22Rv1 (cell line): ENCODE results near the gene RUNX3.

Source experiments
- H3K27ac ChIP-seq: fragments of 450-650 bp; 2 replicates; pipeline ENCODE4 v1.5.1; 2017
- ZFX ChIP-seq: fragments of 450-650 bp; IDR thresholded peaks from 2 replicates; pipeline ENCODE4 v1.6.1; 2017; ENCODE audit warnings: antibody characterized with exemption, borderline replicate concordance
- TF ChIP-seq, protein P1 (sequence below): fragments of 450-650 bp; IDR thresholded peaks from 2 replicates; pipeline ENCODE4 v1.5.1; 2017; ENCODE audit warnings: mild to moderate bottlenecking

The RUNX3 gene

DNA sequence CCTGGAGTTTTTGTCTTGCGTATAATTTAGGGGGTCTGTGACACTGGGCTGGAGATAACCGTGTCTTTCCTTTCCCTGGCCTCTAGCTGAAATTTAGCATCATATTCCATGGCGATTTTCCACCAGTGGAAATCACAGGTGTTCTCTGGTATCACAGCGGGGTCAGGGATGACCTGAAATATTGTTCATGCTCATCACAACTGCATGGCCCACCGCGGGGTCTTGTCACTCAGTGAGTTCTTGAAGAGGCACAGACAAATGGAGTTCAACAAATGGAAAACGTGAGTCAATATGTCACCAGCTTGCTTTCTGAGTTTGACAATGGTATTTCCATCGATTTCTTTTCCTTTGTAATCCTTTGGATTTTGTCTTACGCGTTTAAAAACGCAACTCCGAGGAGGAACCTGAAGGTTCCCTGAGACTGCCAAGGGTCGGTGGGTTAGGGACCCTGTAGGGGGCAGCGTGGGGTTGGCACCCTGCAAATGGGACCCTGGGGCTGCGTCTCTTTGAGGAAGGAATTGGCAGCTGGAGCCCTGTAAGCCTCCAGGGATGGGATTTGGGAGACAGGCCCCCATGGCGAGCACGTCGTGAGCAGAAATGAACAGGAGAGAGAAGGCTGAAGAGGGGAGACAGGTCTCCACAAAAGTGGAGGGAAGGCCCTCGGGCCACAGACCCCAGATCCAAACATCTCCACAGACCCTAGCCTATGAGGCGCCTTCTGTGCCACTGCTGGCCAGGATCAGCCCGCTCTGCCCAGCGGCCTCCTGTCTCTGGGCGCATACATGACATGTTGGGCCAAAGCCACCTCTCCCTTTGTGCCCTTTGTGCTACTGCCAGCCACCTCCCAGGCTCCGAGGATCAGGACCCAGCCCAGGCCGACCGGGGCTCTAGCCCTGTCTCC lies 32.1 kb upstream of the RUNX3 start:
- H3K27ac ChIP-seq, result no peak overlapping the region
- TF ChIP-seq, protein P1, sequence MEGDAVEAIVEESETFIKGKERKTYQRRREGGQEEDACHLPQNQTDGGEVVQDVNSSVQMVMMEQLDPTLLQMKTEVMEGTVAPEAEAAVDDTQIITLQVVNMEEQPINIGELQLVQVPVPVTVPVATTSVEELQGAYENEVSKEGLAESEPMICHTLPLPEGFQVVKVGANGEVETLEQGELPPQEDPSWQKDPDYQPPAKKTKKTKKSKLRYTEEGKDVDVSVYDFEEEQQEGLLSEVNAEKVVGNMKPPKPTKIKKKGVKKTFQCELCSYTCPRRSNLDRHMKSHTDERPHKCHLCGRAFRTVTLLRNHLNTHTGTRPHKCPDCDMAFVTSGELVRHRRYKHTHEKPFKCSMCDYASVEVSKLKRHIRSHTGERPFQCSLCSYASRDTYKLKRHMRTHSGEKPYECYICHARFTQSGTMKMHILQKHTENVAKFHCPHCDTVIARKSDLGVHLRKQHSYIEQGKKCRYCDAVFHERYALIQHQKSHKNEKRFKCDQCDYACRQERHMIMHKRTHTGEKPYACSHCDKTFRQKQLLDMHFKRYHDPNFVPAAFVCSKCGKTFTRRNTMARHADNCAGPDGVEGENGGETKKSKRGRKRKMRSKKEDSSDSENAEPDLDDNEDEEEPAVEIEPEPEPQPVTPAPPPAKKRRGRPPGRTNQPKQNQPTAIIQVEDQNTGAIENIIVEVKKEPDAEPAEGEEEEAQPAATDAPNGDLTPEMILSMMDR, result no peak
- no peak for TF ChIP-seq ZFX

DNA sequence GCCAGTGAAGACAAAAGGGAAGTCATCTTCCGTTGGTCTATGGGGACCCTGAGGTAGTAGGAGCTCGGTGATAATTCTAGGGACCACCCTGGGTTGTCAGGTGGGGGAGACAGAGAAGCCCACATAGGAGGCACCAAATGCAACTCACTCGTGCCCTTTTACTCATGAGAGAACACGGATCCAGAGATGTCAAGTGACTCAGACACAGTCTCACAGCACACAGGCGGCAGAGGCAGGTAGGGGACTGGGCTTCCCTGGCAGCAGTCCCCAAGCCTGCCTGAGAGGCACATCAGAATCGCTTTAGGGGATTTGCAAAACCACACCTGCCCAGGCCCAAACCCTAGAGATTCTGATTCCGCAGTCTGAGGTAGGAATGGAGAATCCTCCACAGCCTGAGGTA lies 31.3 kb upstream of the RUNX3 start:
- TF ChIP-seq ZFX, result no peak
- TF ChIP-seq, protein P1, result no peak
- H3K27ac ChIP-seq, result no peak overlapping the region

DNA sequence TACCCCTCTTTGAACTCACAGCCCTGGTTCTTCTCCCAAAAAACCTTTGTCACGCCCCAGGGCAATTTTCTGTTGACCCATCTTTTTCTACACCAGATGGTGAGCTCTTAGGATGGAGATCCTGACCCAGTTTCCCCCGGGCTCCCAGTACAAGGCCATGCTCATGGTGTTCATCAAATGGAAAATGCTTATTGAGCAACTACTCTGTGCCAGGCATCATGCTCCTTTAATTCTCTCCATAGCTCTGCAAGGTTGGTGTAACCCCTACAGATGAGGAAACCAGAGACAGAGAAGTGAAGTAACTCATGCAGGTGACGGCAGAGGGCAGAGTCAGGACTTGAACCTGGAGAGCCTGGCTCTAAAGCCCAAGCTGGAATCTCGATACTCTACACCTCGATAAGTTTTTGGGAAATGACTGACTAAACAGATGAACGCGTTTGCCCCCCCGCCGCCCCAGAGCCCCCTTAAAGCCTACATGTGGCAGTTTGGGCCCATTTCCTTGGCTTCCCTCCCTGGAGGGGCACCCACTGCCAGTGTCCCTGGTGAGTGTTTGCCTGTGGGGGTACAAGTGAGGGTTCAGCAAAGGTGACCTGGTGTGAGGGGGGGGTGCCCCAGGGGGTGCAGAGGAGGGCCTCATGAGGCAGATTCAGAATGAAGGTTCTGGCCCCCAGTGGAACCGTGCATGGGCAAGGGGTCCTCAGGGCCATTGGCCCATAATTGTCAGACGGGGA lies 30.2 kb upstream of the RUNX3 start:
- no peak overlapping the region for H3K27ac ChIP-seq
- no peak for TF ChIP-seq ZFX
- TF ChIP-seq, protein P1, result no peak

DNA sequence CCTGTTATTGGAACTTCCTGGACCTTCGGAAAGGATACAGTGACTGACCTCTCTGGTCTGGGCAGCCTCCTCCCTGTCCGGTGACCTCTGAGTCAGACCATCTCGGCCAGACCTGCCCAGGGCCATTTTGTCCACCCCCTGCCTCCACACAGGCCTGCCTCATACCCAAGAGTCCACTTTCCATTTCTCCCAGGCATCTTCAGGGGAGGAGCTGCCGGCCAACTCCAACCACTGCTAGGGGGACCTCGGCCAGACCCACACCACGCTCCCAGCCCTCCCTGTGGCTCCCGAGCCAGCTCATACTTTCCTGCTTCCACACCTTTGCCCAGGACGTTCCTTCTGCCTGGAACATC lies 29.5 kb upstream of the RUNX3 start:
- H3K27ac ChIP-seq, result no peak overlapping the region
- no peak for TF ChIP-seq ZFX
- TF ChIP-seq, protein P1, result no peak

DNA sequence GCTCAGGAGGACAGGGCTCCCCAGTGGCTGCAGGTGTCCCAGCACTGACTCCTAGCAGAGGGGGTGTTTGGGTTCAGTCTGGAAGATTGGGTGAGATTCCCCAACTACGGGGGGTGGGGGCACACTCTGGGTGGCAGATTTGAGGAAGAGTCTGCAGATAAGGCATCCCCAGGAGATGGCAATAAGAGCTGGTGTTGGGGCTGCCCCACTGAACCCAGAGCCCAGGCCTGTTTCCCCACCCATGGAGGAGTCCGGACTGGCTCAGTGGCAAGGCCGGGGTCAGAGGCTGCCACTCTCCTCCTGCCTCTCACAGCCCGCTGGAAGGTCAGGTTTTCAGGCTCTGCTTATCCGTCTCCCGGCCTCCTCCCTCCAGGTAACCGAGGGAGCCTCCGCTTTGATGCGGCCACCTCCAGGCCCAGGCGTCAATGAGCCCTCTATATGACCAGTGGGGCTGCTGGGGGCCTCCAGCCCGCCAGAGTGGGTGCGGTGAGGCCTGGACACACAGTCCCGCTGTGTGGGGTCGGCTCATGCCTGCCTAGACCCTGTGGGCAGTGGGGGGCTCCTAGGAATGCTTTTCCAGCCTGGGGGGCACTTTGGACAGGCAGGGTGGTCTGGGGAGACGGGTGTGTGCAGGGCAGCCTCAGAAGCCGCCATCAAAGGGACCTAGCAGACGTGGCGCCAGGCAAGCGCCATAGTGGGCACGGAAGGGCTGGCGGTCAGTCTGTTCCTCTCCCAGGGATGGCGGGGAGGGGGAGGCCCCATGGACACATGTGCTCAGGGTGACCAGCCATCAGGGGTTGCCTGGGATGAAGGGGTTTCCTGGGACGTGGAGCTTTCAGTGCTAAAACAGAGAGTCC lies 28.9 kb upstream of the RUNX3 start:
- H3K27ac ChIP-seq, result no peak overlapping the region
- TF ChIP-seq, protein P1, result no peak
- no peak for TF ChIP-seq ZFX

DNA sequence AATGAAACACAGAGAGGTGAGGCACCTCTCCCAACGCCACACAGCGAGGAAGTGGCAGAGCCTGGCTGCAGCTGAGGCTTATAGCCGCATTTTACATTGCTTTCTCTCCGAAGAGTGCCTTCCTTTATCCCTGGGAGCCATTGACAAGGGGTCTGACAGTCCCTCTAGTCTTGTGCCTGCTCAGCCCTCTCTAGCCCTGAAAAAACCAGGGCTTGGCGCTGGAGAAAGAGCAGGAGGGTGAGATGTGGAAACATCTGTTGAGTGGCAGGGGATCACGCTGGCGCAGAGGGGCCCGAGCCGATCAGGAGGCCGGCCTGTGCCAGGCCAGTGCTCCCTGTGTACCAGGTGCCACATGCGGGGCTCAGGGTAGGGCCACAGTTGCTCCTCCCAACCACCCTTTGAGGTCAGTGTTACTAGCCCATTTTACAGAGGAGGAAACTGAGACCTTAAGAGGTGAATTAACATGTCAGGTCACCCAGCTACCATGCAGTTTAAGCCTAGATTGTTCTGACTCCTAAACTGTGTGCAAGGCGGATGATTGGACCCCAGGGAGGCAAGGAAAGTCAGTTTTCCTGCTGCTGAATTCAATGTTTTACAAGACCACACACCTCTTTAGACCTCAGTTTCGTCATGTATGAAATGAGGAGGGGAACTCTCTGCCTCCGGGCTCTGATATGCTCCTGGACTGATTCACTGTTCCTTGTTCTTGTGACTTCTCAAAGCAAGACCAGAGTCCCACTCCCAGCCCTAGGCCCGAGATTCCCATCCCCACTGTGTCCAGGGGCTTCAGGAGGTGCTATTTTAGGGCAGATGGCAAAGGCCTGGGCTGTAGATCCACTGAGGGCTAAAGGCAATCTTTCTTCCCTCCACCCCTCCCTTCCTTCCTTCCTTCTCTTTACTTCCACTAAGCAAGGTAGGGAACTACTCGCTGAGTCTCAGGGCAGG lies 28.0 kb upstream of the RUNX3 start:
- no peak overlapping the region for H3K27ac ChIP-seq
- TF ChIP-seq, protein P1, result no peak
- TF ChIP-seq ZFX, result no peak
